HCT116 (cell line): ENCODE measurements around the gene CACNA2D2. TPM values are rescaled to one million over a fixed set of nuclear protein-coding genes. Genes with fewer than 3 reads are reported as not detected.

Experiments
- ATAC-seq: fragments of 200-7000 bp; cut with Tn5 transposase; 2 replicates; pipeline ENCODE4 v1.9.1; 2020; ENCODE audit warnings: mild to moderate bottlenecking, moderate library complexity
- BruUV-seq: library from RNA; stranded (reverse); fragments of 400-500 nt; replicated peaks from 2 replicates; lab custom pipeline; 2021; lab: Mats Ljungman, UMichigan
- CTCF ChIA-PET: fragments of 300-600 bp; sonication (Branson Sonifier 250); formaldehyde crosslinking; loops from one replicate; lab custom pipeline; 2021; ENCODE audit warnings: antibody characterized with exemption; lab: Charles Lee
- POLR2A ChIA-PET: fragments of 300-600, 350-600 bp; sonication (Branson Sonifier 250); formaldehyde crosslinking; loops from one replicate; lab custom pipeline; 2021; ENCODE audit warnings: antibody characterized with exemption; lab: Charles Lee
- RAD21 ChIA-PET, 2 experiments: fragments of 300-600 bp; sonication (Branson Sonifier 250); formaldehyde crosslinking; loops; one replicate each; lab custom pipeline; 2023; ENCODE audit warnings: low total read pairs in 2 of 2; ENCODE audit not compliant: uncharacterized antibody in 2 of 2, unreplicated experiment in 2 of 2, low non-redundant PET in 1 of 2; lab: Charles Lee
- DNase-seq: peaks from one replicate; pipeline ENCODE4 v3.0.0-alpha.2; 2010; ENCODE audit warnings: low read depth, low spot score
- H2AFZ ChIP-seq: fragments of 200-600 bp; shearing (Covaris generic), sonication (generic); 2 replicates; pipeline ENCODE4 v1.6.1; 2017; ENCODE audit warnings: low read depth, mixed run types, mixed read lengths, antibody characterized with exemption, low read length; ENCODE audit not compliant: poor library complexity, severe bottlenecking
- H3K27ac ChIP-seq: 2 replicates; pipeline ENCODE4 v1.5.1; 2012; ENCODE audit warnings: low read depth, low read length
- H3K27me3 ChIP-seq: fragments of 200-600 bp; sonication (generic); 2 replicates; pipeline ENCODE4 v1.6.1; 2016; ENCODE audit warnings: mixed run types, low read length, mixed read lengths; ENCODE audit not compliant: insufficient read depth
- H3K36me3 ChIP-seq, 2 experiments: fragments of 200-500 bp in 1 of 2; fragments of 200-600 bp in 1 of 2; sonication (Bioruptor generic) in 1 of 2; sonication (generic) in 1 of 2; 2 replicates each; pipeline versions ENCODE4 v1.5.1 to v1.6.1; 2014 to 2016; ENCODE audit warnings: low read length in 2 of 2, inconsistent platforms in 1 of 2, mixed read lengths in 1 of 2, mixed run types in 1 of 2; ENCODE audit not compliant: insufficient read depth in 2 of 2, control insufficient read depth in 1 of 2
- H3K4me1 ChIP-seq, 2 experiments: fragments of 200-600 bp in 1 of 2; sonication (generic) in 1 of 2; 2 replicates each; pipeline versions ENCODE4 v1.5.1 to v1.6.1; 2012 to 2017; ENCODE audit warnings: low read length in 2 of 2, inconsistent platforms in 1 of 2, mild to moderate bottlenecking in 1 of 2, mixed read lengths in 1 of 2, mixed run types in 1 of 2, moderate library complexity in 1 of 2; ENCODE audit not compliant: insufficient read depth in 2 of 2, control insufficient read depth in 1 of 2
- H3K4me2 ChIP-seq: fragments of 200-600 bp; sonication (generic); 2 replicates; pipeline ENCODE4 v1.6.1; 2017; ENCODE audit warnings: mixed run types, low read length, mixed read lengths
- H3K4me3 ChIP-seq, 2 experiments: fragments of 200-600 bp in 1 of 2; sonication (generic) in 1 of 2; replicated peaks in 1 of 2; 2 replicates each; pipeline ENCODE4 v1.5.1; 2011 to 2016; ENCODE audit warnings: low read length in 2 of 2, control low read depth in 1 of 2, low read depth in 1 of 2, mild to moderate bottlenecking in 1 of 2, mixed read lengths in 1 of 2, mixed run types in 1 of 2
- H3K79me2 ChIP-seq: fragments of 200-600 bp; sonication (generic); 2 replicates; pipeline ENCODE4 v1.6.1; 2017; ENCODE audit warnings: mild to moderate bottlenecking, mixed run types, low read length, moderate library complexity, mixed read lengths; ENCODE audit not compliant: insufficient read depth
- H3K9ac ChIP-seq: fragments of 200-600 bp; sonication (generic); 2 replicates; pipeline ENCODE4 v1.6.1; 2016; ENCODE audit warnings: low read length, mixed read lengths
- H3K9me2 ChIP-seq: fragments of 200-600 bp; sonication (generic), shearing (Covaris generic); 2 replicates; pipeline ENCODE4 v1.6.1; 2017; ENCODE audit warnings: mixed run types, mild to moderate bottlenecking, moderate library complexity; ENCODE audit not compliant: insufficient read depth
- H3K9me3 ChIP-seq, 2 experiments: fragments of 200-500 bp in 1 of 2; fragments of 200-600 bp in 1 of 2; sonication (Bioruptor generic) in 1 of 2; sonication (generic) in 1 of 2; 2 replicates each; pipeline ENCODE4 v1.6.1; 2014 to 2017; ENCODE audit warnings: low read length in 2 of 2, mixed read lengths in 2 of 2, inconsistent platforms in 1 of 2, low read depth in 1 of 2, mild to moderate bottlenecking in 1 of 2, mixed run types in 1 of 2, moderate library complexity in 1 of 2; ENCODE audit not compliant: control insufficient read depth in 1 of 2, insufficient read depth in 1 of 2
- H4K20me1 ChIP-seq: fragments of 200-600 bp; sonication (generic), shearing (Covaris generic); 2 replicates; pipeline ENCODE4 v1.6.1; 2017; ENCODE audit warnings: mixed run types, mild to moderate bottlenecking, moderate library complexity; ENCODE audit not compliant: insufficient read depth
- CBX3 ChIP-seq: IDR thresholded peaks from 2 replicates; pipeline ENCODE4 v1.6.1; 2012; ENCODE audit warnings: low read depth
- CEBPB ChIP-seq: IDR thresholded peaks from 2 replicates; pipeline ENCODE4 v1.6.1; 2012; ENCODE audit warnings: low read depth
- EGR1 ChIP-seq: IDR thresholded peaks from 2 replicates; pipeline ENCODE4 v1.6.1; 2012; ENCODE audit warnings: low read depth
- ELF1 ChIP-seq: IDR thresholded peaks from 2 replicates; pipeline ENCODE4 v1.6.1; 2012; ENCODE audit warnings: low read depth, borderline replicate concordance
- EZH2 ChIP-seq: fragments of 200-600 bp; sonication (generic); IDR thresholded peaks from 2 replicates; pipeline ENCODE4 v1.6.1; 2017; ENCODE audit warnings: antibody characterized with exemption, mixed run types
- FOSL1 ChIP-seq: IDR thresholded peaks from 2 replicates; pipeline ENCODE4 v1.6.1; 2012; ENCODE audit warnings: low read depth
- POLR2A ChIP-seq: IDR thresholded peaks from 2 replicates; pipeline ENCODE4 v1.7.0; 2011; ENCODE audit warnings: borderline replicate concordance; ENCODE audit not compliant: insufficient read depth, insufficient read length; ENCODE audit errors: extremely low read depth
- RAD21 ChIP-seq: IDR thresholded peaks from 2 replicates; pipeline ENCODE4 v1.6.1; 2012; ENCODE audit warnings: low read depth, mild to moderate bottlenecking
- SIN3A ChIP-seq: IDR thresholded peaks from 2 replicates; pipeline ENCODE4 v1.6.1; 2012; ENCODE audit warnings: low read depth
- SP1 ChIP-seq: IDR thresholded peaks from 2 replicates; pipeline ENCODE4 v1.6.1; 2012; ENCODE audit warnings: low read depth
- TCF7L2 ChIP-seq: IDR thresholded peaks from 2 replicates; pipeline ENCODE4 v1.7.0; 2011; ENCODE audit warnings: borderline replicate concordance, inconsistent platforms; ENCODE audit not compliant: insufficient read depth, insufficient read length; ENCODE audit errors: extremely low read depth
- YY1 ChIP-seq: IDR thresholded peaks from 2 replicates; pipeline ENCODE4 v1.6.1; 2011; ENCODE audit warnings: low read length, low read depth, moderate library complexity, mild to moderate bottlenecking; ENCODE audit not compliant: insufficient replicate concordance; ENCODE audit errors: extremely low read depth
- ZFX ChIP-seq: fragments of 450-650 bp; IDR thresholded peaks from 2 replicates; pipeline ENCODE4 v1.6.1; 2017
- ZNF274 ChIP-seq: fragments of 200-500 bp; sonication (Bioruptor generic); IDR thresholded peaks from 2 replicates; pipeline ENCODE4 v1.6.1; 2014; ENCODE audit warnings: mild to moderate bottlenecking, low read depth, low read length, inconsistent platforms
- intact Hi-C: fragments of 100-400 bp; cut with micrococcal nuclease; formaldehyde crosslinking; loops from 2 replicates; pipeline ENCODE4 v1.10.0; 2022
- total RNA-seq: library from RNA; stranded (reverse); gene quantifications from one replicate; pipeline ENCODE4 v1.2.1, GENCODE V29; 2021; ENCODE audit not compliant: unreplicated experiment
- TF ChIP-seq, protein P1 (sequence below): IDR thresholded peaks from 2 replicates; pipeline ENCODE4 v1.6.1; 2012
- TF ChIP-seq, protein P2 (sequence below): IDR thresholded peaks from 2 replicates; pipeline ENCODE4 v1.6.1; 2012
- TF ChIP-seq, protein P3 (sequence below), 3 experiments: fragments of 200-600 bp in 1 of 3; sonication (generic) in 1 of 3; IDR thresholded peaks in 2 of 3; conservative IDR thresholded peaks in 1 of 3; 2 replicates each; pipeline ENCODE4 v1.5.1; 2012 to 2017; ENCODE audit warnings: low read depth in 2 of 3, low read length in 2 of 3, antibody characterized with exemption in 1 of 3, borderline replicate concordance in 1 of 3, control low read depth in 1 of 3, mild to moderate bottlenecking in 1 of 3, mixed read lengths in 1 of 3, mixed run types in 1 of 3, moderate library complexity in 1 of 3; ENCODE audit not compliant: insufficient read depth in 1 of 3
- TF ChIP-seq, protein P4 (sequence below): IDR thresholded peaks from 2 replicates; pipeline ENCODE4 v1.6.1; 2012; ENCODE audit warnings: low read depth
- TF ChIP-seq, protein P5 (sequence below): IDR thresholded peaks from 2 replicates; pipeline ENCODE4 v1.6.1; 2011; ENCODE audit warnings: mild to moderate bottlenecking, low read length, moderate library complexity; ENCODE audit not compliant: insufficient replicate concordance; ENCODE audit errors: extremely low read depth

The CACNA2D2 gene
- total RNA-seq, 1 experiment from 2014 or later, result 10.2 TPM

DNA sequence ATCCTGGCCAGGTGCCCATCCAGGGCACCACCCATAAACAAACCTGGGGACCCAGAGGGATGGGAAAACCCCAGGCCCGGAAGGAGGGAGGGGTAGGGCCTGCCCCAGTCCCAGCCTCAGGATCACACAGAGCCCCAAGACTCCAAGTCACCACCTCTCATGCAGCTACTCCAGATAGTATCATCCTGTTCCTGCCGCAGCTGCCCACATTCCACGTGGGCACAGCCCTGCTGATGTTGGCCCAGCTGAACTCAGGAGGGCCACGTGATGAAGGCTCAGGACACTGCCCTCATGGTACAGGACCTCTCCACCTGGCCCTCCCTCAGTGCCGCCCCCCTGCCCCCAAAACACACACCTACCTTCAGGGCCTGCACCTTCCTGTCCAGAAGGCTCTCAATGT, 69.5 kb downstream of the CACNA2D2 start:
- Histone ChIP-seq H3K27me3 (no peaks in the 10 kb centered on the region), H3K27ac (no peak overlapping the region), H2AFZ (no peak overlapping the region), H3K9me2 (no peaks in the 10 kb centered on the region), H3K4me3 (no peak overlapping the region), H4K20me1 (no peaks in the 10 kb centered on the region), H3K79me2 (no peaks in the 10 kb centered on the region), H3K36me3 (no peaks in the 10 kb centered on the region), H3K4me2 (no peak overlapping the region), H3K4me1 (no peaks in the 10 kb centered on the region), H3K9ac (no peak overlapping the region), H3K9me3 (no peaks in the 10 kb centered on the region)
- TF ChIP-seq SP1 (no peak), TCF7L2 (no peak), RAD21 (no peak), CEBPB (no peak), SIN3A (no peak), POLR2A (no peak), FOSL1 (no peak), EZH2 (no peak), YY1 (no peak), EGR1 (no peak), ZNF274 (no peak), CBX3 (no peak), ZFX (no peak), ELF1 (no peak)
- TF ChIP-seq, protein P1, sequence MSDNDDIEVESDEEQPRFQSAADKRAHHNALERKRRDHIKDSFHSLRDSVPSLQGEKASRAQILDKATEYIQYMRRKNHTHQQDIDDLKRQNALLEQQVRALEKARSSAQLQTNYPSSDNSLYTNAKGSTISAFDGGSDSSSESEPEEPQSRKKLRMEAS, result no peak
- TF ChIP-seq, protein P2, sequence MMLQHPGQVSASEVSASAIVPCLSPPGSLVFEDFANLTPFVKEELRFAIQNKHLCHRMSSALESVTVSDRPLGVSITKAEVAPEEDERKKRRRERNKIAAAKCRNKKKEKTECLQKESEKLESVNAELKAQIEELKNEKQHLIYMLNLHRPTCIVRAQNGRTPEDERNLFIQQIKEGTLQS, result no peak
- TF ChIP-seq, protein P3, sequence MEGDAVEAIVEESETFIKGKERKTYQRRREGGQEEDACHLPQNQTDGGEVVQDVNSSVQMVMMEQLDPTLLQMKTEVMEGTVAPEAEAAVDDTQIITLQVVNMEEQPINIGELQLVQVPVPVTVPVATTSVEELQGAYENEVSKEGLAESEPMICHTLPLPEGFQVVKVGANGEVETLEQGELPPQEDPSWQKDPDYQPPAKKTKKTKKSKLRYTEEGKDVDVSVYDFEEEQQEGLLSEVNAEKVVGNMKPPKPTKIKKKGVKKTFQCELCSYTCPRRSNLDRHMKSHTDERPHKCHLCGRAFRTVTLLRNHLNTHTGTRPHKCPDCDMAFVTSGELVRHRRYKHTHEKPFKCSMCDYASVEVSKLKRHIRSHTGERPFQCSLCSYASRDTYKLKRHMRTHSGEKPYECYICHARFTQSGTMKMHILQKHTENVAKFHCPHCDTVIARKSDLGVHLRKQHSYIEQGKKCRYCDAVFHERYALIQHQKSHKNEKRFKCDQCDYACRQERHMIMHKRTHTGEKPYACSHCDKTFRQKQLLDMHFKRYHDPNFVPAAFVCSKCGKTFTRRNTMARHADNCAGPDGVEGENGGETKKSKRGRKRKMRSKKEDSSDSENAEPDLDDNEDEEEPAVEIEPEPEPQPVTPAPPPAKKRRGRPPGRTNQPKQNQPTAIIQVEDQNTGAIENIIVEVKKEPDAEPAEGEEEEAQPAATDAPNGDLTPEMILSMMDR (IDR thresholded peaks at IDR 0.05 in 2 of 3, conservative IDR thresholded peaks at IDR 0.05 in 1 of 3; ENCODE audit: borderline replicate concordance in 1 of 3, insufficient read depth in 1 of 3, low read depth in 2 of 3, low read length in 2 of 3), result no peak
- TF ChIP-seq, protein P4, sequence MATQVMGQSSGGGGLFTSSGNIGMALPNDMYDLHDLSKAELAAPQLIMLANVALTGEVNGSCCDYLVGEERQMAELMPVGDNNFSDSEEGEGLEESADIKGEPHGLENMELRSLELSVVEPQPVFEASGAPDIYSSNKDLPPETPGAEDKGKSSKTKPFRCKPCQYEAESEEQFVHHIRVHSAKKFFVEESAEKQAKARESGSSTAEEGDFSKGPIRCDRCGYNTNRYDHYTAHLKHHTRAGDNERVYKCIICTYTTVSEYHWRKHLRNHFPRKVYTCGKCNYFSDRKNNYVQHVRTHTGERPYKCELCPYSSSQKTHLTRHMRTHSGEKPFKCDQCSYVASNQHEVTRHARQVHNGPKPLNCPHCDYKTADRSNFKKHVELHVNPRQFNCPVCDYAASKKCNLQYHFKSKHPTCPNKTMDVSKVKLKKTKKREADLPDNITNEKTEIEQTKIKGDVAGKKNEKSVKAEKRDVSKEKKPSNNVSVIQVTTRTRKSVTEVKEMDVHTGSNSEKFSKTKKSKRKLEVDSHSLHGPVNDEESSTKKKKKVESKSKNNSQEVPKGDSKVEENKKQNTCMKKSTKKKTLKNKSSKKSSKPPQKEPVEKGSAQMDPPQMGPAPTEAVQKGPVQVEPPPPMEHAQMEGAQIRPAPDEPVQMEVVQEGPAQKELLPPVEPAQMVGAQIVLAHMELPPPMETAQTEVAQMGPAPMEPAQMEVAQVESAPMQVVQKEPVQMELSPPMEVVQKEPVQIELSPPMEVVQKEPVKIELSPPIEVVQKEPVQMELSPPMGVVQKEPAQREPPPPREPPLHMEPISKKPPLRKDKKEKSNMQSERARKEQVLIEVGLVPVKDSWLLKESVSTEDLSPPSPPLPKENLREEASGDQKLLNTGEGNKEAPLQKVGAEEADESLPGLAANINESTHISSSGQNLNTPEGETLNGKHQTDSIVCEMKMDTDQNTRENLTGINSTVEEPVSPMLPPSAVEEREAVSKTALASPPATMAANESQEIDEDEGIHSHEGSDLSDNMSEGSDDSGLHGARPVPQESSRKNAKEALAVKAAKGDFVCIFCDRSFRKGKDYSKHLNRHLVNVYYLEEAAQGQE, result no peak
- TF ChIP-seq, protein P5, sequence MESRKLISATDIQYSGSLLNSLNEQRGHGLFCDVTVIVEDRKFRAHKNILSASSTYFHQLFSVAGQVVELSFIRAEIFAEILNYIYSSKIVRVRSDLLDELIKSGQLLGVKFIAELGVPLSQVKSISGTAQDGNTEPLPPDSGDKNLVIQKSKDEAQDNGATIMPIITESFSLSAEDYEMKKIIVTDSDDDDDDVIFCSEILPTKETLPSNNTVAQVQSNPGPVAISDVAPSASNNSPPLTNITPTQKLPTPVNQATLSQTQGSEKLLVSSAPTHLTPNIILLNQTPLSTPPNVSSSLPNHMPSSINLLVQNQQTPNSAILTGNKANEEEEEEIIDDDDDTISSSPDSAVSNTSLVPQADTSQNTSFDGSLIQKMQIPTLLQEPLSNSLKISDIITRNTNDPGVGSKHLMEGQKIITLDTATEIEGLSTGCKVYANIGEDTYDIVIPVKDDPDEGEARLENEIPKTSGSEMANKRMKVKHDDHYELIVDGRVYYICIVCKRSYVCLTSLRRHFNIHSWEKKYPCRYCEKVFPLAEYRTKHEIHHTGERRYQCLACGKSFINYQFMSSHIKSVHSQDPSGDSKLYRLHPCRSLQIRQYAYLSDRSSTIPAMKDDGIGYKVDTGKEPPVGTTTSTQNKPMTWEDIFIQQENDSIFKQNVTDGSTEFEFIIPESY, result no peak
- intact Hi-C loops, result no loop called here
- ChIA-PET CTCF (interaction anchor here (0.6 to 1.5 kb wide), 3 partner anchors 64 to 182 kb away, joined by 3 to 4 read pairs (median 3); no protein-coding TSS in a partner anchor), POLR2A (no interaction called here), RAD21 (no interaction called here)
- DNase-seq (no peak), ATAC-seq (no peak)
- BruUV-seq, result no TSS peak
